Measurements from ENCODE around the gene RPS6KA5.
"Not testable (repeated sequence)": the region's sequence is repeated elsewhere in the genome, so short reads cannot be mapped to it uniquely, and the experiment has no call there.

RPS6KA5 gene

DNA sequence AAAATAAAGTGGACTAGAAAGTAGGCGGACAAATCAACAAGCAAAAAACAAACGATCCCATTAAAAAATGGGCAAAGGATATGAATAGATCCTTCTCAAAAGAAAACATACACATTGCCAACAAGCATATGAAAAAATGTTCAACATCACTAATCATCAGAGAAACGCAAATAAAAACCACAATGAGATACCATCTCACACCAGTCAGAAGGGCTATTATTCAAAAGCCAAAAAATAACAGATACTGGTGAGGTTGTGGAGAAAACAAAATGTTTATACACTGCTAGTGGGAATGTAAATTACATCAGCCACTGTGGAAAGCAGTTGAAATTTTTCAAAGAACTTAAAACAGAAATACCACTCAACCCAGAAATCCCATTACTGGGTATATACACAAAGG is 70.3 kb downstream of the RPS6KA5 start:
- TF ChIP-seq, protein P1, sequence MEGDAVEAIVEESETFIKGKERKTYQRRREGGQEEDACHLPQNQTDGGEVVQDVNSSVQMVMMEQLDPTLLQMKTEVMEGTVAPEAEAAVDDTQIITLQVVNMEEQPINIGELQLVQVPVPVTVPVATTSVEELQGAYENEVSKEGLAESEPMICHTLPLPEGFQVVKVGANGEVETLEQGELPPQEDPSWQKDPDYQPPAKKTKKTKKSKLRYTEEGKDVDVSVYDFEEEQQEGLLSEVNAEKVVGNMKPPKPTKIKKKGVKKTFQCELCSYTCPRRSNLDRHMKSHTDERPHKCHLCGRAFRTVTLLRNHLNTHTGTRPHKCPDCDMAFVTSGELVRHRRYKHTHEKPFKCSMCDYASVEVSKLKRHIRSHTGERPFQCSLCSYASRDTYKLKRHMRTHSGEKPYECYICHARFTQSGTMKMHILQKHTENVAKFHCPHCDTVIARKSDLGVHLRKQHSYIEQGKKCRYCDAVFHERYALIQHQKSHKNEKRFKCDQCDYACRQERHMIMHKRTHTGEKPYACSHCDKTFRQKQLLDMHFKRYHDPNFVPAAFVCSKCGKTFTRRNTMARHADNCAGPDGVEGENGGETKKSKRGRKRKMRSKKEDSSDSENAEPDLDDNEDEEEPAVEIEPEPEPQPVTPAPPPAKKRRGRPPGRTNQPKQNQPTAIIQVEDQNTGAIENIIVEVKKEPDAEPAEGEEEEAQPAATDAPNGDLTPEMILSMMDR (IDR thresholded peaks at IDR 0.05; ENCODE audit: insufficient read depth, low read depth, low read length, missing control alignments): no peak
- DNase-seq (ENCODE audit: low read depth): no peak

DNA sequence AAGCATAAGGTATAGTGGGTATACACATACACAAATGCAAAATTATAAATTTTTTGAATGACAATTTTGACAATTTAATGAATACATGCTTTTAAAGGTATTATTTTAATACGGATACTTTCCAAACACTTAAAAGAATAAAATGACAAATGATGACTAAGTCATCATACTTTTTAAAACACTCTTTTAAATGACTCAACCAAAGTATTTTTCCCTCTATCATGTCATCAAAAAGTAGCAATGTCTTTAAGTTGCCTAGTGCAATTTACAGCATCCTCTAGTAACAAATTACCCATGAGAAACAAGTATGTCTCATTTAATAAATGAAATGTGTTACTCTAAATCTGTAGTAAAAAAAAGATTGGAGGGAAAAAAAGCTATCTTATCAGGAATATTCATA is 73.3 kb downstream of the RPS6KA5 start:
- DNase-seq (ENCODE audit: low read depth): peak; percentile 41
- TF ChIP-seq, protein P1 (IDR thresholded peaks at IDR 0.05; ENCODE audit: insufficient read depth, low read depth, low read length, missing control alignments): no peak
- H3K4me3 ChIP-seq (ENCODE audit: low read length): no peak overlapping the region

More for the DNA sequence above, 70.3 kb downstream of the RPS6KA5 start:
- no peak overlapping the region for H3K4me3 ChIP-seq (ENCODE audit: low read length)

DNA sequence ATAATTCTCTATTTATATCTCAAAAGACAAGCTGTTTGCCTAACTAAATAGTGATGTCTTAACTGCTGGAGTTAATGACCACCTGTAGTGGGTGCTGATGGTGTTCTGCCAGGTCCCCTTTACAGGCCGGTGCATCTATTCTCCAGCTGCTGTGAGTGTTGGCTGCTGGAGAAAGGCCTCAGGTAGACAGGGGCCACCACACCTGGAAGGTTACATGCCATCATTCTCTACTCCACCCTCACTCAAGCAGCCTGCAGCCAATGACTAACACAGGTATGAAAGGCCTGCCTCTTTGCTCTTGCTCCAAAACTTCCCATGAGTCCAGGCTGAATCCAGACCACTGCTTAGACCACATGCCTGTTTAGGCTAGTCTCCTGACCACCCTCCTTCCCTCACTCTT is 73.9 kb downstream of the RPS6KA5 start:
- TF ChIP-seq, protein P1 (IDR thresholded peaks at IDR 0.05; ENCODE audit: insufficient read depth, low read depth, low read length, missing control alignments): no peak
- peak; percentile 81 for DNase-seq (ENCODE audit: low read depth)
- H3K4me3 ChIP-seq (ENCODE audit: low read length): no peak overlapping the region

DNA sequence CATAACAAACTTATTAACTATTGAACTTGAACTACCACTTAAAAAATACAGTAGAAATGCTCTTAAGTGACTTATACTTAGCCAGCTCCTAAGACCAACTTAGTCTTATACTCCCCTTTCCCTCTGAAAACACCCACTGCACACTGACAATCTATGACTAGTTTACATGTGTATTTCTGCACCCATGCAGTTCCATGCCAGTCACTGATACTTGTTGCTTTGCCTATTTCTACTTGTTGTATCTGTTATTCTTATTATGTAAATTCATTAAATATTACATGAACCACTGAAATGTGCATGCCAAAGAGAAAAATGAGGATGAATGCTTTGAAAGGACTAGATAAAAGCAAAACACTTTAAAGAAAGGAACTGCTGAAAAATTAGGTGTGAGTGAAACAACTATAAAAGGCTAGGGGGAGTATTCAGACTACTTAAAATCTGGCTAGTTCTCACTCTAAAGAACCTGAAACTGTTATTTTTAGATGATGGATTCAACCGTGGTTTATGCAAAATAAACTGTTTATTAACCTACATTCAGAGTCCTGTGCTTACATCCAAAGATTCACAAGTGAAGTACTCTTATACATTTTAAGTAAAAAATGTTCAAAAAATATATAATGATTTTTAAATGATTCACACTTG is 74.7 kb downstream of the RPS6KA5 start:
- TF ChIP-seq, protein P1 (IDR thresholded peaks at IDR 0.05; ENCODE audit: insufficient read depth, low read depth, low read length, missing control alignments): no peak
- DNase-seq (ENCODE audit: low read depth): no peak
- no peak overlapping the region for H3K4me3 ChIP-seq (ENCODE audit: low read length)

DNA sequence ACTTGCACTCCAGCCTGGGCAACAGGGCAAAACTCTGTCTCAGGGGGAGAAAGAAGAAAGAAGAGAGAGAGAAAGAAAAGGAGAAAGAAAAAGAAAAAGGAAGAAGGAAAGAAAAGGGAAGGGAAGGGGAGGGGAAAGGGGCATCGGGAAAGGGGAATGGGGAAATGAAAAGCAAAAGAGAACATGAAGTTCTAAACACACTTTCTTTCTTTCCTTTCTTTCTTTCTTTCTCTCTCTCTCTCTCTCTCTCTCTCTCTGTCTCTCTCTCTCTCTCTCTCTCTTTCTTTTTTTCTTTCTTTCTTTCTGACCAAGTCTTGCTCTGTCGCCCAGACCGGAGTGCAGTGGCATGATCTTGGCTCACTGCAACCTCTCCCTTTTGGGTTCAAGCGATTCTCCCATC is 76.9 kb downstream of the RPS6KA5 start:
- H3K4me3 ChIP-seq (ENCODE audit: low read length): no peak overlapping the region
- no peak for DNase-seq (ENCODE audit: low read depth)
- TF ChIP-seq, protein P1 (IDR thresholded peaks at IDR 0.05; ENCODE audit: insufficient read depth, low read depth, low read length, missing control alignments): no peak

DNA sequence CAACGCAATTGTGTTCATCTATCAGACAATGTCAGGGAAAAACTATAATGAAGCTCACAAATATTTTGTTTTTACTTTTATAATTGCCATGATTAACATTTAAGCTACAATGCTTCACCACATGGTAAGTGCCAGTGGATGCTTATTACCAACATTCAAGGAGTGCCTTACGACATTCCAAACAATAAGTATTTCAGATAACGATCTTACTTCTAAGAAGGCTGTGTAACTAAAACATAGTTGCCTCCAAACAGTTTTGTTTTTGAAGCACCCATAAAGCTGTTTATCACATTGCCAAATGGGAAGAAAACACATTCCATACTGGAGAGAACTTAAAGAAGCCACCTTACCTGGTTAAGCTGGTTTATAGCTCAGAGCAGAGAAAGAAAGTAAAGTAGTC is 78.8 kb downstream of the RPS6KA5 start:
- DNase-seq (ENCODE audit: low read depth): no peak
- TF ChIP-seq, protein P1 (IDR thresholded peaks at IDR 0.05; ENCODE audit: insufficient read depth, low read depth, low read length, missing control alignments): no peak
- H3K4me3 ChIP-seq (ENCODE audit: low read length): no peak overlapping the region

DNA sequence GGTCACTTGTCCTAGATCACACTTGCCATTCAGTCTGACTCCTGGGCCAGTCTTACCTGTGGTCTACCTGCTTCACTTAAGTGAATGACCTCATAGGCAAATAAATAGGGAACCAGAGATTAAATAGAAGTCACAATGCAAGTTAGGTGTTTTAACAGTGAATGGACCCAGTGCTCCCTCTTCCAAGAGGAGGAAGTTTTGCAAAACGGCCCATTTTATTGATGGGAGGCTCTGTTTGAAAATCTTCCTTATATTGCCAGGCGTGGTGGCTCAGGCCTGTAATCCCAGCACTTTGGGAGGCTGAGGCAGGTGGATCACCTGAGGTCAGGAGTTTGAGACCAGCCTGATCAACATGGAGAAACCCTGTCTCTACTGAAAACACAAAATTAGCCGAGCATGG is 79.8 kb downstream of the RPS6KA5 start:
- not testable (repeated sequence) for DNase-seq (ENCODE audit: low read depth); H3K4me3 ChIP-seq (ENCODE audit: low read length)
